GM08714 (cell line): ENCODE data around the gene RALGAPA2.

ENCODE experiments used
- H3K4me3 ChIP-seq: fragments of 200-500 bp; sonication (Bioruptor generic); 2 replicates; pipeline ENCODE4 v1.5.1; 2014; ENCODE audit warnings: mild to moderate bottlenecking, low read length, inconsistent platforms
- ZNF274 ChIP-seq: IDR thresholded peaks from 2 replicates; pipeline ENCODE4 v1.6.1; 2012; ENCODE audit warnings: mild to moderate bottlenecking, low read depth, low read length

The RALGAPA2 gene

DNA sequence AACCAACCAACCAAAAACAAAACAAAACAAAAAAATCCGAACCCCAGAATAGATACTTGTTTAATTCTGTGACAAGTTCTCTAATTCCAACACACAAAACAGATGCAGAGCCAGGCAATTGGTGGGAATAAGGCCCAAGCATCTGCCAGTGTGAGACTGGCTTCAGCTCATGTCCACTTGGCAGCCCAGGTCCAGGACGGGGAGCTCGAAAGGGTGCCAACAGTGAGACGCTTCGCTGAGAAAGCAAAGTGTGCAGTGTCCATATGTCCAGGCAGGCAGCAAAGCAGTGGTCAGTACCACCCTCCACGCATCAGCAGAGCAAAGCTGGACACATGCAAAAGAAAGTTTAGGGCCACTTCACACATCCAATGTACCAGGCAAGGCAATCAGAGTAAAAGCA lies 102.9 kb downstream of the RALGAPA2 start:
- H3K4me3 ChIP-seq, result no peak overlapping the region
- TF ChIP-seq ZNF274, result no peak

DNA sequence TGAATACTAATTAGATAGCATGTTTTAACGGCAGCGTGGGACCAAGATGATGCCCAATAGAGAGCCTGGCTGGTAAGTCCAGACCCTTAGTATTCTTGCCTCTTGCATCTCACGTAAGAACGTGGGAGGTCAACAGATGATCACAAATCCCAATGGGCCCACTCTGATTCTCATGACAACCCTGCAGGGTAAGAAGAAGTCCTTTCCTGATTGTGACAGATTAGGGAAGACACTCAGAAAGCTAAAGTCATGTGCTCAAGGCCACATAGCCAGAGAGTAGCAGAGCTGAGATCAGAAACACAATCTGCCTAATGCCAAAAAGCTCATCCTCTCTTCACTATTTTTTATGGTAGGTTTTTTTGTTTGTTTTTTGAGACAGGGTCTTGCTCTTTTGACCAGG lies 103.8 kb downstream of the RALGAPA2 start:
- TF ChIP-seq ZNF274, result no peak
- H3K4me3 ChIP-seq, result no peak overlapping the region

DNA sequence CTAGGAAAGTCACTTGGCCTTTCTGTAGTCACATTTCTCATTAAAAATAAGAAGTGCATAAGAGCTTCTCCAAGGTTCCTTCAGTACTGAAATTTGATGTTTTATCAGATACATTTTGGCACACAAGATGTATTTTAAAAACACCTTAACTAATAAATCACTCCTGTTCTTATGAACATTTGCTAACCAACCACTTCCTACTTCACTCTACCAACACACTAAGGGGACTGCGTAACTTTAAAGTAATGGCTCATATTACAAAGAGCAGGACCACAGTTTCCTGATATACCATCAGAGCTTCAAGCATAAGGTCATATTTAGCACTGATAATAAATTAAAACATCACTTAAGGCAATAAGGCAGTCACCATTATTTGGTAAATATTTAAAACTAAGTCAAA lies 104.4 kb downstream of the RALGAPA2 start:
- H3K4me3 ChIP-seq, result no peak overlapping the region
- no peak for TF ChIP-seq ZNF274

DNA sequence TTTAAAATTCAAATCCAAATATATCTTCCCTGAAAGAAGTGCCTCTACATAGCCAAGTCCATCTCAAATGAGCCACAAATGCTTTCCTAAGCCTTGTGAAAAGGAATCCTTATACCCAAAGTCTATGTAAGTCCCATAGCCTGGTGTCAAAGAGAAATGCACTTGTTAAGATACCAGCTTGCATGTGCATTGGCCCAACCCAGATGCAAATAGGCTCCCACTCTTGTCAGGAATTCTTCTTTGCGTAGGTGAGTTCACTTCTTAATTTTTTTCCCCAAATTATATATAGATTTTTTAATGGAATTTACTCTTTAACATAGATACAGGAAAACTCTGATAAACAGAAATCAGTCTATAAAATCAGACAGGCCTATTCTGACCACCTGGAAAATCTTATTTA lies 105.6 kb downstream of the RALGAPA2 start:
- no peak overlapping the region for H3K4me3 ChIP-seq
- TF ChIP-seq ZNF274, result no peak

DNA sequence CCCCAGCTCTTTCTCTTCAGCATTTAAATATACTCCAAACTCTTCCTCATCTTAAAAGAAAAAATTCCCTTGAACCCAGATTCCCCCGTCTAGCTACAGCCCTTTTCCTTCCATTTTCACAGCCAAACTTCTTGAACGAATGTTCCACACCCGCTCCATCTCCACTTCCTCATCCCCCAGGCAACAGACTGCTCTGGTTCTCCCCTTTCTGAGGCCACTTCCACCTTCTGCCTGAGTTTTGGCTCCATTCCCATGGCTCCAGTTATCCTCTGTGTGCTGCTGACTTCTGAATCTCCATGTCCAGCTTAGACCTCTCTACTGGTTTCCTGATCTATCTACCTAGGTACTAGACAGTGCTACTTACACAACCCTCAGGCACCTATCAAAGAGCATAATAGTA lies 106.4 kb downstream of the RALGAPA2 start:
- no peak for TF ChIP-seq ZNF274
- H3K4me3 ChIP-seq, result no peak overlapping the region

DNA sequence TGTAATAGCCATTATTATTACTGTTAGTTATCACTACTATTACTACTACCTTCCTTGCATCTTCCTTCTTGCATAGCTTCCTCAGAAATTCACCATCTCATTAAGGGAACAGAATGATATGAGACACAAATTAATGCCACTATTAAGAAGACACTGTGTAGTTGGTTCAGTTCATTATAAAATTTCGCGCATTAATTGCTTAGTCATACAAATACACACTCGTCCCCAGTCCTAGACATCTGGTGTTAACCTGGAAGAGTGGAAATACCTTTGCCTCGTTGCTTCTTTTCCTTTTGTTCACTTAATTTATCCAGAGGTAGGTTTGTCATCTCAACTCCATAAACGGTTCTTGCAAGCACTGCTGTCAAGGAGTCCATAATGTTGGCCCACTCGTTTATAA lies 107.5 kb downstream of the RALGAPA2 start:
- no peak for TF ChIP-seq ZNF274
- H3K4me3 ChIP-seq, result no peak overlapping the region

DNA sequence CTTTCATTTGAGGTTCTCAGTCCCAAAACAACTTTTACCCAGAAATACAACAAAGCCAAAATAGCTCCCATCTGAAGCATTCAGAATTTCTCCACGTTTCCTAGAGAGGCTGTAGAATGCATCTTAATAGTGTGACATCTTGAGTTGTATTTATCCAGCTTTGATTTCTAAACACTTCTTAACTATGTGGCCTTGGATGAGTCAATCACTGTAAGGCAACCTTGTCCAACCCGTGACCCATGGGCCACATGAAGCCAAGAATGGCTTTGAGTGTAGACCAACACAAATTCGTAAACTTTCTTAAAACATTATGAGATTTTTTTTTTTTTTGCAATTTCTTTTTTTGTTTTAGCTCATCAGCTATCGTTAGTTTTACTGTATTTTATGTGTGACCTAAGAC lies 108.1 kb downstream of the RALGAPA2 start:
- TF ChIP-seq ZNF274, result no peak
- H3K4me3 ChIP-seq, result no peak overlapping the region

DNA sequence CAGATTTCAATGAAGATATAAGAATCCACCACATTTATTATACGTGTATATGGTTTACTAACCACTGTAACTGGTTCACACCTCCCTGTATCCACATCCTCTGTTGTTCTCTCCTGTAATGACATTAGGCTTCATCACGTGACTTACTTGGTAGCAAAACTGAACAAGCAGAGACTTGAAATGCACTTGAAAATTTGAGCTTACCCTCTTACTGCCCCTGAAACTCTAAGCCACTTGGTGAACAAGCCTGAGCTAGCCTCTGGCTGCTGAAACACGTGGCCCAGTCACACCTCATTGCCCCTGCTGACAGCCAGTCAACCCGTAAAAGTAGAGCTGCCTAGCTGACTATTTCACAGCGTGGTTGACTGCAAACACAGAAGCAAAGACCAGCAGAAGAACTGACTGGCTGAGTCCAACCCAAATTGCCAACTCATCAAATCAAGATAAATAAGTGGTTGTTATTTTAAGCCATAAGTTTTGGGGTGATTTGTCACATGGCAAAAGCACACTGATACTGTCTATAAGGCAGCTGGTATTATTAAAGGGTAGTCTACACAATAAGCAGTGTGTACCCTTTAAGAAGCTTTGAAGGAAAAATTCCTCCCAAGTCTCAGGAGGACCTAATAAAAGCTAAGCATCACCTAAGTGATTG lies 109.0 kb downstream of the RALGAPA2 start:
- no peak overlapping the region for H3K4me3 ChIP-seq
- TF ChIP-seq ZNF274, result no peak

DNA sequence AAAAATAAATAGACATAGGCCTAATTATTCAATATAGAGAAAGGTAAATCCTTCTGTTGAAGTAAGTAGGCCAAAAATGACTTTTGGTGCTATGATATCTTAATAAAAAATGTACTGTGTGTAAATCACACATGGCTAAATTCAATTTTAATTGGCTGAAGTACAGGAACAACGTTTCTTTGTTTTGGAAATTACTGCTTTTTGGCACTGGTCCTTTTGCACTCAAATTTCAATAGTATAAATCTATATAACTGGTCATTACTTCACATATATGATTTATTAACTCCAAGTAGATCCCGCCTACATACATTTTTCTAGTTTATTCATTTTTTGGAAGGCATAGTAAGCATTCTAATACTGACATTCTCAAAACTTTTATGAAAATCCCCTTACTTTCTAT lies 114.5 kb downstream of the RALGAPA2 start:
- no peak for TF ChIP-seq ZNF274
- no peak overlapping the region for H3K4me3 ChIP-seq

DNA sequence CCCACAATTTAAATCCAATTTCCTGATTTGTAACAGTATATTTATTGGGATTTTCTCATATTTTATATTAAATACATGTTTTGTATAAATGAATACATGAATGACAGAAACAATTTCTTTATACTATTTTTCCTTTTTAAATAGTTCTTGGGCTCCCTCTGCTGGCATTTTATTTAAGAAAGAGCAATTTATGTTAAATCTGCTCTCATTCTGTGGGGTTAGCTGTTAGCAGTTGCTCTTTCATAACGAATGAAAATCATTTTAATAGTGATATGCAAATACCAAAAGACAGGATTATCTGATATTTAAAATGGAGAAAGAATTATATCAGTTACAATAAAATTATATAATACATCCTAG lies 118.3 kb downstream of the RALGAPA2 start:
- TF ChIP-seq ZNF274, result no peak
- no peak overlapping the region for H3K4me3 ChIP-seq

DNA sequence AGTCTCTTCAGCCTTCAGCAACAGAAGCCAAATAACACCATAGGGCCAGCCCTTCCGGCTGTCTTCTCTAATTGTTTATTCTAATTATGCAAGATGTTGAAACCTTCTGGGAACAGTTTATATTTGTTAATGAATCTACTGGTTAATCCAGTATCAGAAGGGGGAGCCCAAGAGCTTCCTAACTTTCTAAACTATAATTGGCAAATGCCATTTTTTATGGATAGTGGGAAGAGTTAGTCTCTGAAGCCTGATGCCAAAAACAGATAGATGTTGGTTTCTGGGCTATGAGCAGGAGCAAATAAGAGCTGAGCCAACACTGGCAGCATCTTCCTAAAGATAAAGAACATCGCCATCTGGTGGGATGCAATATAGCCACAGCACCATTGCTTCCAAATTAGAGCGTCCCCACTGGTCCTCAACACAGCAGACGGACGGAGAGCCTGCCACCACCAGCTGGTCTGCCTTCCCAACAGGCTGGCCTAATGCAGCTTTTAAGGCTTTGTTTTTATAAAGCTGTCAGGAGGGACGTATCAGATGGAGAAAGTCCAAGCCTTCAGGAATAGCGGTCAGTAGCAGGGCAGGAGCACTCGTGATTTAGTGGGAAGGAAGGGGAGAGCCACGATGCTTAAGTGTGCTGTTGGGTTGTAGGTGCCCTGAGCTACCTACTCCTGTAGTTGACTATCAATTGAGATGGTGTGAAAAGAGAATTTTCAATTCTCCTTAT lies 118.8 kb downstream of the RALGAPA2 start:
- TF ChIP-seq ZNF274, result no peak
- H3K4me3 ChIP-seq, result no peak overlapping the region

DNA sequence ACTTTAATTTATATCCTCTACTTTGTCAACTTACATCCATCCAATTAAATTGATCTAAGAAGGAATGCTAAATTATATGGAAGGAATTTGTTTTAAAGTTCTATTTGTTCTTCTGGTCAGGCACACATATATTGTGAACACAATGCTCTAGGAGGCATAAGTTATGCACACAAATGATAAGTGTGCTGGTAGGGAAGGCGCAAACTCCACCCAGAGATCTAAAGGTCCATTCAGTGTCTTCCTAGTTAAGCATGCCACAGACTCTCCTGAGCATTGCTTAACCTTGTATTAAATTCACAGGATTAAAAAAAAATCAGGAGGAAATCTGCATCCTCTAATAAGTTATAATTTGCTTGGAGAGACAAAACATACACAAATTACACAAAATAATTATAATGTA lies 127.3 kb downstream of the RALGAPA2 start:
- no peak overlapping the region for H3K4me3 ChIP-seq
- TF ChIP-seq ZNF274, result no peak

DNA sequence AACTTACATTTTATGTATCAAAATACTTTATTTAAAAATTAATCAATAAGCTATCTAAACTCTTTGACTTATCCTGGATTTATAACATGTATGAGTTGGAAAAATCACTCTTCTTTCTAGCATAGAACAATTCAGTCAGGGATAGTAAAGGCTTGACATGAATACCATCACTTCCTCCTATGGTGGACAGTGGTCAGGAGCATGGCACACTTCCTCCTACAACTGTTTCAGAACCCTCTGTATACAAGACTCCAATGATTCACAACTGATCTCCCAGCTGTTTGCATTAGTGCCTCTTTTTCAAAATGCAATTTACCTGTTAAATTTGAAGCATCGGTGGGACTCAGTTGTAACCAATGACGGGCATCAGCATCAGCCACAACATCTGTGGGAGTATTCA lies 129.7 kb downstream of the RALGAPA2 start:
- no peak overlapping the region for H3K4me3 ChIP-seq
- TF ChIP-seq ZNF274, result no peak

DNA sequence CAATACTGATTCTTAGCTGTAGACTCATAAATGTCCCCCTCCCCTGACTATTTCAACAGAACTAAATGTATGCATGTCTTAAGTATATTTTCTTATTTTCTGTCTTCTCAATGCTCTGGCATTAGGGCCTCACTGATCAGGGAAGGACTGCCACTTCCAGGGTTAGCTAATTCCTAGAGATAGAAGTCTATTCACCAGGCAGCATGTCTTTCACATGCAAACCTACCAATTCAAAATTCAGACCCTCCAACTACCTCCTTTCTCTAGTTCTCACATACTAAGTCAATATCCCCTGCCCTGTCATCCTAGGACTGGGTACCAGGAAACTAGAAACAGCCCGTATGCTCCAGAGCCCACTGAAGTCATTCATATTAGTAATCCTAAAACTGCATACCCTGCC lies 132.3 kb downstream of the RALGAPA2 start:
- no peak overlapping the region for H3K4me3 ChIP-seq
- no peak for TF ChIP-seq ZNF274

DNA sequence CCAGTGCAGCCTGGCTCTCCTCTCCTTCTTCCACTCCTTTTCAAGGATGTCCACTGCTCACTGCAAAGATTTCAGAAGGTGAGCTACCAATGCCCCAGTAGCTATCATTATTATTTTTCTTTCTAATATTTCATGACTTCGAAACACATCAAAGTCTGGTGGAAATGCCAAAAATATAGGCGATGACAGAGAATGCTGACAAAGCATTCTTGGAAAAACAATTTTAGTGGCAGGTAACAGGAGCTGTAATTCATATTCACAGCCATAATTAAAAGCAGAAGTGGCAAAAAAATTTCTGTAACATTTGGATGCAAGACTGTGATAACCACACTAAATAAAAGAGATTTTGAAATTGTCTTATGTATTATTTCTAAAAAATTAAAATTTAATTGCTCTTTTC lies 133.6 kb downstream of the RALGAPA2 start:
- no peak overlapping the region for H3K4me3 ChIP-seq
- TF ChIP-seq ZNF274, result no peak

DNA sequence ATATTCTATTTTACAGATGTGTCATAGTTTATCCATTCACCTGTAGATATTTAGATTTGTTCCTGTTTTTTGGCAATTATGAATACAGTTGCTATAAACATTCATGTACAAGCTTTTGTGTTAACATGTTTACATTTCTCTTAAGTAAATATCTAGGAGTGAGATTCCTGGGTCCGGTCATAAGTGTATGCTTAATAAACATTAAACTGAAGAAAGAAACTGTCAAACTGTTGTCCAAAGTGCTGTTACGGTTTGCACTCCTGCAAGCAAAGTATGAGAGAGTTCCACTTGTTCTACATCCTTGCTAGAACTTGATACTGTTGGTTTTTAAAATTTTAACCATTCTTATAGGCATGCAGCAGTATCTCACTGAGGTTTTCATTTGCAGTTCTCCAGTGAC lies 138.6 kb downstream of the RALGAPA2 start:
- no peak for TF ChIP-seq ZNF274
- H3K4me3 ChIP-seq, result no peak overlapping the region
